Pancreas (tissue), 10 donors: ENCODE results near the gene SLC36A3. TPM values are rescaled to one million over a fixed set of nuclear protein-coding genes. Genes with fewer than 3 reads are reported as not detected.

Experiments
- ATAC-seq, 4 donors: fragments of 200-7000 bp; cut with Tn5 transposase; one replicate each; pipeline versions ENCODE4 v1.8.0 to v1.9.1; 2020; ENCODE audit warnings: mild to moderate bottlenecking in 4 of 4, moderate library complexity in 4 of 4
- DNase-seq, 6 donors: peaks; one replicate each; pipeline ENCODE4 v3.0.0-alpha.2; 2020
- FAIRE-seq: peaks from 2 replicates; lab custom pipeline; 2012; peaks lifted over from hg19 to GRCh38; lab: Jason Lieb, UNC
- H3K27ac ChIP-seq, 4 donors: fragments of 200-600 bp; sonication (generic); 1 replicate in 3 of 4; 2 replicates in 1 of 4; pipeline versions ENCODE4 v1.5.0 to v1.8.0; 2020
- H3K27me3 ChIP-seq, 4 donors: fragments of 200-600 bp; one replicate each; pipeline ENCODE4 v1.8.0; 2021
- H3K36me3 ChIP-seq, 3 donors: fragments of 200-600 bp; sonication (generic) in 1 of 3; one replicate each; pipeline versions ENCODE4 v1.5.0 to v1.8.0; 2020 to 2021
- H3K4me1 ChIP-seq, 3 donors: fragments of 200-600 bp; one replicate each; pipeline ENCODE4 v1.8.0; 2021
- H3K4me3 ChIP-seq, 4 donors: fragments of 200-600 bp; sonication (generic) in 2 of 4; one replicate each; pipeline versions ENCODE4 v1.5.0 to v1.8.0; 2020 to 2021
- H3K9me3 ChIP-seq, 4 donors: fragments of 200-600 bp; one replicate each; pipeline ENCODE4 v1.8.0; 2021
- WGBS, 2 donors: extraction: QIAGEN DNeasy Blood & Tissue Kit; methylation state at CpG; one replicate each; pipeline ENCODE4 v1.1.7; 2013; 5-methylcytosine and 5-hydroxymethylcytosine counted together
- intact Hi-C, 3 donors: fragments of 100-400 bp; cut with DNase I; formaldehyde crosslinking; loops; one replicate each; pipeline versions ENCODE4 v1.11.1 to v1.14.2; 2022
- polyA plus RNA-seq, 2 donors: library from polyadenylated mRNA; stranded (reverse); fragments of 200-250 nt; gene quantifications; one replicate each; pipeline ENCODE4 v1.2.3, GENCODE V29; 2013
- total RNA-seq, 6 donors: library from RNA; stranded (reverse); fragmentation: NEBNext Ultra II Directional in 4 of 6; extraction: Animal tissue kit (Norgen Biotek cat#: 25700) in 4 of 6; gene quantifications; one replicate each; pipeline versions ENCODE4 v1.2.1 to v1.2.4, GENCODE V29; 2021 to 2023
- TF ChIP-seq, protein P1 (sequence below), 4 donors: fragments of 200-600 bp; sonication (generic) in 3 of 4; IDR thresholded peaks; one replicate each; pipeline versions ENCODE4 v1.5.0 to v1.8.0; 2021; ENCODE audit warnings: antibody characterized with exemption in 4 of 4
- donor health status: healthy with polysubstance abuse.
- donor health status: DM: no; HTN: no; CAD: no; lungs with moderate emphysema.
- donor health status: DM: no; HTN: no; CAD: no.
- donor health status: control.
- donor health status: control.
- donor health status: Bipolar disorder and iron deficiency.
- donor health status: DM: yes; HTN: yes; CAD: no.
- donor health status: DM: no; HTN: no; CAD: no.
- donor health status: DM: no; HTN: no; CAD: no.
- donor health status: DM: yes; HTN: yes; CAD: no.

The SLC36A3 gene
- total and polyA plus RNA-seq, 8 donors, result not detected

- H3K36me3 ChIP-seq, result no peaks in the 10 kb centered on the region
- no peak for DNase-seq
- WGBS, 2 donors, result 70 to 81% methylated on average over 6 of the region's 6 CpGs
- TF ChIP-seq, protein P1, sequence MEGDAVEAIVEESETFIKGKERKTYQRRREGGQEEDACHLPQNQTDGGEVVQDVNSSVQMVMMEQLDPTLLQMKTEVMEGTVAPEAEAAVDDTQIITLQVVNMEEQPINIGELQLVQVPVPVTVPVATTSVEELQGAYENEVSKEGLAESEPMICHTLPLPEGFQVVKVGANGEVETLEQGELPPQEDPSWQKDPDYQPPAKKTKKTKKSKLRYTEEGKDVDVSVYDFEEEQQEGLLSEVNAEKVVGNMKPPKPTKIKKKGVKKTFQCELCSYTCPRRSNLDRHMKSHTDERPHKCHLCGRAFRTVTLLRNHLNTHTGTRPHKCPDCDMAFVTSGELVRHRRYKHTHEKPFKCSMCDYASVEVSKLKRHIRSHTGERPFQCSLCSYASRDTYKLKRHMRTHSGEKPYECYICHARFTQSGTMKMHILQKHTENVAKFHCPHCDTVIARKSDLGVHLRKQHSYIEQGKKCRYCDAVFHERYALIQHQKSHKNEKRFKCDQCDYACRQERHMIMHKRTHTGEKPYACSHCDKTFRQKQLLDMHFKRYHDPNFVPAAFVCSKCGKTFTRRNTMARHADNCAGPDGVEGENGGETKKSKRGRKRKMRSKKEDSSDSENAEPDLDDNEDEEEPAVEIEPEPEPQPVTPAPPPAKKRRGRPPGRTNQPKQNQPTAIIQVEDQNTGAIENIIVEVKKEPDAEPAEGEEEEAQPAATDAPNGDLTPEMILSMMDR (IDR thresholded peaks at IDR 0.05), result no peak
- FAIRE-seq, result no peak
- no peaks in the 10 kb centered on the region for H3K27me3 ChIP-seq
- H3K4me1 ChIP-seq, result peaks cover 6 to 13% (median 6%) of the 10 kb centered on the region in 3 donors
- H3K9me3 ChIP-seq, result no peaks in the 10 kb centered on the region
- intact Hi-C loops, result no loop called here
- H3K27ac ChIP-seq, result no peak overlapping the region
- ATAC-seq, result no peak
- H3K4me3 ChIP-seq, result no peak overlapping the region
Measured at GRCh38 chr5:151230048-151230680, 73.4 kb downstream of the SLC36A3 start.

DNA sequence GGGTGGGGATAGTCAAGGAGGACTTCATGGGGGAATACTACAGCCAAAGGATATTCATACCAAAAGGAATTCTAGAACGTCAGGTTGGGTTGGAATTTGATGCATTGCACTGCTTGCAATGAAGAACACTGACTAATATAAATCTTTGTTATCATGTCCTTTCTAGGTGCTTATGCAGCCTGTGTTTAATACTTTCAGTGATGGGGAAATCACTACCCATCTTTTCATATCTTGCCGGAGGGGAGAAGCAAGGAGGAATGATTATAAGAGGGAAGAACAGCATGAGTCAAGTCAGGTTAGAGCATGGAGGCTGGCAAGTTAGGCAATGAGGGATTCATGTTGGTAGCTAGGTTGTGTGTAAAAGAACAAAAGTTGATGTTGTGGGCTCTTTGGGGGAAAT is 74.6 kb downstream of the SLC36A3 start:
- no peak for ATAC-seq
- Histone ChIP-seq H3K9me3 (no peaks in the 10 kb centered on the region), H3K36me3 (no peaks in the 10 kb centered on the region), H3K4me3 (no peak overlapping the region), H3K27ac (no peak overlapping the region), H3K27me3 (no peaks in the 10 kb centered on the region), H3K4me1 (peaks cover 0 to 8% (median 0%) of the 10 kb centered on the region in 3 donors)
- intact Hi-C loops, result no loop called here
- no peak for FAIRE-seq
- WGBS, 2 donors, result 74 to 79% methylated on average over 2 of the region's 2 CpGs
- no peak for DNase-seq
- TF ChIP-seq, protein P1 (IDR thresholded peaks at IDR 0.05), result no peak

- Histone ChIP-seq H3K4me1 (peaks cover 0 to 5% (median 0%) of the 10 kb centered on the region in 3 donors), H3K27me3 (no peaks in the 10 kb centered on the region), H3K9me3 (no peaks in the 10 kb centered on the region), H3K36me3 (no peaks in the 10 kb centered on the region), H3K27ac (no peak overlapping the region), H3K4me3 (no peak overlapping the region)
- no peak for FAIRE-seq
- intact Hi-C loops, result no loop called here
- no peak for DNase-seq
- ATAC-seq, result no peak
- TF ChIP-seq, protein P1 (IDR thresholded peaks at IDR 0.05), result no peak
- WGBS, 2 donors, result 86 to 87% methylated on average over 6 of the region's 6 CpGs
Measured at GRCh38 chr5:151227918-151228447, 75.6 kb downstream of the SLC36A3 start.

Other genes with a start within 250 kb of the SLC36A3 start
- 100 to 1,000 TPM in 1 of 6 donors, 10 to 100 TPM in 5; 66.3 to 118 (median 71.0) TPM for gene TNIP1, start 222.7 kb downstream of the SLC36A3 start, total RNA-seq
- gene TNIP1, start 222.7 kb downstream of the SLC36A3 start, polyA plus RNA-seq, result 10 to 100 TPM; 36.4 to 54.7 TPM
- 10 to 100 TPM; 39.6 to 70.8 (median 48.7) TPM for gene ANXA6, start 146.0 kb downstream of the SLC36A3 start, total RNA-seq
- 10 to 100 TPM; 37.0 to 64.2 TPM for gene ANXA6, start 146.0 kb downstream of the SLC36A3 start, polyA plus RNA-seq
- gene CCDC69, start 79.7 kb downstream of the SLC36A3 start, total RNA-seq, result 10 to 100 TPM; 18.1 to 23.1 (median 20.4) TPM
- gene CCDC69, start 79.7 kb downstream of the SLC36A3 start, polyA plus RNA-seq, result 10 to 100 TPM in 1 of 2 donors, 1 to 10 TPM in 1; 8.1 to 29.4 TPM
- gene GM2A, start 50.6 kb downstream of the SLC36A3 start, total RNA-seq, result 10 to 100 TPM in 4 of 6 donors, 1 to 10 TPM in 2; 7.8 to 25.0 (median 13.1) TPM
- 1 to 10 TPM; 6.4 to 7.9 TPM for gene GM2A, start 50.6 kb downstream of the SLC36A3 start, polyA plus RNA-seq
- not detected for gene SLC36A2, start 43.8 kb upstream of the SLC36A3 start, total RNA-seq
- gene SLC36A2, start 43.8 kb upstream of the SLC36A3 start, polyA plus RNA-seq, result not detected
- 10 to 100 TPM in 1 of 6 donors, 1 to 10 TPM in 5; 5.0 to 11.3 (median 6.0) TPM for gene SLC36A1, start 143.8 kb upstream of the SLC36A3 start, total RNA-seq
- gene SLC36A1, start 143.8 kb upstream of the SLC36A3 start, polyA plus RNA-seq, result 1 to 10 TPM; 2.2 to 4.0 TPM